H1 (cell line): ENCODE results near the gene LIMK1. TPM values are rescaled to one million over a fixed set of nuclear protein-coding genes. Genes with fewer than 3 reads are reported as not detected.

Experiments used
- CTCF ChIA-PET: fragments of 300-600 bp; sonication (Branson Sonifier 250); formaldehyde crosslinking; loops from one replicate; lab custom pipeline; 2021; ENCODE audit not compliant: partially characterized antibody; lab: Charles Lee
- POLR2A ChIA-PET: fragments of 300-600 bp; sonication (Branson Sonifier 250); formaldehyde crosslinking; loops from one replicate; lab custom pipeline; 2021; ENCODE audit warnings: inconsistent platforms; ENCODE audit not compliant: partially characterized antibody; lab: Charles Lee
- DNase-seq, 2 experiments: peaks; one replicate each; pipeline versions ENCODE4 v3.0.0 to v3.0.0-alpha.2; 2010 to 2022; ENCODE audit warnings: low spot score in 2 of 2, low read depth in 1 of 2, mixed read lengths in 1 of 2
- FAIRE-seq: peaks from 2 replicates; lab custom pipeline; 2011; peaks lifted over from hg19 to GRCh38; lab: Jason Lieb, UNC
- H2AFZ ChIP-seq: 2 replicates; pipeline ENCODE4 v1.8.1; 2012; ENCODE audit warnings: low read length, inconsistent platforms
- H2AK5ac ChIP-seq: 2 replicates; pipeline ENCODE4 v1.6.1; 2013; ENCODE audit warnings: low read depth, low read length
- H2BK120ac ChIP-seq: replicated peaks from 2 replicates; pipeline ENCODE3; 2013; ENCODE audit warnings: low read depth, low read length, inconsistent platforms
- H2BK12ac ChIP-seq: 2 replicates; pipeline ENCODE4 v1.6.1; 2013; ENCODE audit warnings: low read depth, low read length
- H2BK15ac ChIP-seq: 2 replicates; pipeline ENCODE4 v1.6.1; 2013; ENCODE audit warnings: low read length
- H2BK20ac ChIP-seq: 2 replicates; pipeline ENCODE4 v1.6.1; 2013; ENCODE audit warnings: low read length
- H2BK5ac ChIP-seq: 2 replicates; pipeline ENCODE4 v1.6.1; 2013; ENCODE audit warnings: low read depth, low read length
- H3K14ac ChIP-seq: 2 replicates; pipeline ENCODE4 v1.6.1; 2013; ENCODE audit warnings: inconsistent platforms; ENCODE audit not compliant: insufficient read length
- H3K18ac ChIP-seq: 2 replicates; pipeline ENCODE4 v1.6.1; 2013; ENCODE audit warnings: low read length; ENCODE audit errors: extremely low read depth
- H3K23ac ChIP-seq: 2 replicates; pipeline ENCODE4 v1.6.1; 2013; ENCODE audit warnings: inconsistent platforms; ENCODE audit not compliant: insufficient read length
- H3K23me2 ChIP-seq: 2 replicates; pipeline ENCODE4 v1.6.1; 2013; ENCODE audit warnings: low read depth, low read length
- H3K27ac ChIP-seq: 2 replicates; pipeline ENCODE4 v1.6.1; 2011; ENCODE audit warnings: low read depth, low read length, inconsistent platforms
- H3K27me3 ChIP-seq, 4 experiments: replicated peaks in 1 of 4; 1 replicate in 1 of 4; 2 replicates in 3 of 4; pipeline versions ENCODE4 v1.6.1 to v1.8.1; 2011 to 2013; ENCODE audit warnings: low read length in 3 of 4, mild to moderate bottlenecking in 3 of 4, inconsistent platforms in 2 of 4, mixed read lengths in 2 of 4, moderate library complexity in 1 of 4; ENCODE audit not compliant: control insufficient read depth in 3 of 4, insufficient read depth in 3 of 4; ENCODE audit errors: extremely low read depth in 1 of 4
- H3K36me3 ChIP-seq, 4 experiments: 2 replicates each; pipeline versions ENCODE4 v1.6.1 to v1.8.1; 2011 to 2013; ENCODE audit warnings: mild to moderate bottlenecking in 4 of 4, low read length in 3 of 4, moderate library complexity in 2 of 4, control low read depth in 1 of 4, inconsistent platforms in 1 of 4; ENCODE audit not compliant: insufficient read depth in 4 of 4, control insufficient read depth in 2 of 4
- H3K4ac ChIP-seq: replicated peaks from 2 replicates; pipeline ENCODE3; 2013; ENCODE audit warnings: low read length, low read depth, mixed read lengths, inconsistent platforms; ENCODE audit not compliant: insufficient read length
- H3K4me1 ChIP-seq, 4 experiments: replicated peaks in 1 of 4; 1 replicate in 1 of 4; 2 replicates in 3 of 4; pipeline versions ENCODE4 v1.6.1 to v1.8.1; 2011 to 2013; ENCODE audit warnings: low read length in 3 of 4, inconsistent platforms in 2 of 4, mixed read lengths in 1 of 4; ENCODE audit not compliant: insufficient read depth in 4 of 4, control insufficient read depth in 3 of 4
- H3K4me2 ChIP-seq, 2 experiments: 2 replicates each; pipeline versions ENCODE4 v1.6.1 to v1.8.1; 2011 to 2013; ENCODE audit warnings: low read depth in 2 of 2, low read length in 2 of 2, control low read depth in 1 of 2, inconsistent platforms in 1 of 2, mild to moderate bottlenecking in 1 of 2; ENCODE audit not compliant: insufficient read depth in 1 of 2
- H3K4me3 ChIP-seq, 4 experiments: fragments of 200-600, 300-600 bp in 1 of 4; sonication (generic), shearing (Covaris generic), sonication (Bioruptor Twin) in 1 of 4; 2 replicates each; pipeline versions ENCODE4 v1.5.1 to v1.8.1; 2011 to 2016; ENCODE audit warnings: low read length in 4 of 4, low read depth in 3 of 4, control low read depth in 2 of 4, inconsistent platforms in 2 of 4, mild to moderate bottlenecking in 2 of 4, mixed read lengths in 1 of 4, moderate library complexity in 1 of 4; ENCODE audit not compliant: insufficient read depth in 2 of 4; ENCODE audit errors: extremely low read depth in 1 of 4
- H3K56ac ChIP-seq: replicated peaks from 2 replicates; pipeline ENCODE3; 2013; ENCODE audit warnings: low read depth, mild to moderate bottlenecking, mixed read lengths, low read length, inconsistent platforms; ENCODE audit not compliant: insufficient read length
- H3K79me1 ChIP-seq: 2 replicates; pipeline ENCODE4 v1.6.1; 2013; ENCODE audit warnings: low read depth, low read length, control low read depth
- H3K79me2 ChIP-seq, 2 experiments: 2 replicates each; pipeline versions ENCODE4 v1.6.1 to v1.8.1; 2012 to 2013; ENCODE audit warnings: low read length in 2 of 2, mild to moderate bottlenecking in 2 of 2, inconsistent platforms in 1 of 2; ENCODE audit not compliant: insufficient read depth in 2 of 2, control insufficient read depth in 1 of 2
- H3K9ac ChIP-seq, 4 experiments: replicated peaks in 1 of 4; 1 replicate in 1 of 4; 2 replicates in 3 of 4; pipeline versions ENCODE4 v1.6.1 to v1.8.1; 2011 to 2013; ENCODE audit warnings: low read depth in 3 of 4, low read length in 3 of 4, control low read depth in 2 of 4, mild to moderate bottlenecking in 2 of 4, moderate library complexity in 2 of 4, inconsistent platforms in 1 of 4; ENCODE audit errors: extremely low read depth in 1 of 4
- H3K9me3 ChIP-seq, 2 experiments: 2 replicates each; pipeline versions ENCODE4 v1.6.1 to v1.8.1; 2012 to 2013; ENCODE audit warnings: mild to moderate bottlenecking in 2 of 2, moderate library complexity in 2 of 2, control low read depth in 1 of 2, inconsistent platforms in 1 of 2, low read depth in 1 of 2, low read length in 1 of 2, mixed read lengths in 1 of 2; ENCODE audit not compliant: insufficient read depth in 2 of 2
- H4K20me1 ChIP-seq, 2 experiments: replicated peaks in 1 of 2; 2 replicates each; pipeline versions ENCODE3 to v1.8.1; 2011 to 2013; ENCODE audit warnings: inconsistent platforms in 2 of 2, low read length in 2 of 2, mild to moderate bottlenecking in 1 of 2; ENCODE audit not compliant: insufficient read depth in 2 of 2, control insufficient read depth in 1 of 2
- H4K5ac ChIP-seq: 2 replicates; pipeline ENCODE4 v1.6.1; 2013; ENCODE audit warnings: low read length, low read depth, mixed read lengths, inconsistent platforms; ENCODE audit not compliant: insufficient read length
- H4K8ac ChIP-seq: 2 replicates; pipeline ENCODE4 v1.8.0; 2013; ENCODE audit warnings: mild to moderate bottlenecking, moderate library complexity, low read length, inconsistent platforms; ENCODE audit not compliant: insufficient read depth; ENCODE audit errors: extremely low read depth
- H4K91ac ChIP-seq: replicated peaks from 2 replicates; pipeline ENCODE3; 2013; ENCODE audit warnings: low read length, mixed read lengths, inconsistent platforms; ENCODE audit not compliant: insufficient read length
- RNF2 ChIP-seq: fragments of 200-900, 300-1000 bp; sonication (generic); IDR thresholded peaks from 2 replicates; pipeline ENCODE4 v1.7.1; 2016; ENCODE audit warnings: borderline replicate concordance, low read depth, mild to moderate bottlenecking, antibody characterized with exemption, low read length; ENCODE audit not compliant: poor library complexity, severe bottlenecking; ENCODE audit errors: missing control alignments
- ZNF274 ChIP-seq: IDR thresholded peaks from 2 replicates; pipeline ENCODE4 v1.7.0; 2012; ENCODE audit warnings: low read length, borderline replicate concordance; ENCODE audit errors: extremely low read depth
- WGBS, 2 experiments: shearing (Covaris generic) in 1 of 2; methylation state at CpG; one replicate each; pipeline versions ENCODE4 v1.1.6 to v1.1.7; 2013 to 2015; ENCODE audit warnings: low lambda C conversion rate in 2 of 2, mixed read lengths in 2 of 2, inconsistent platforms in 1 of 2, low coverage in 1 of 2, missing lambda C conversion rate in 1 of 2; ENCODE audit not compliant: insufficient replicate concordance in 2 of 2, insufficient coverage in 1 of 2, insufficient read length in 1 of 2; ENCODE audit errors: extremely low coverage in 1 of 2, missing lambda C conversion rate in 1 of 2; 5-methylcytosine and 5-hydroxymethylcytosine counted together
- polyA plus RNA-seq, 7 experiments: library from polyadenylated mRNA; depleted of rRNA in 3 of 7; stranded (reverse) in 5 of 7; unstranded in 2 of 7; fragments of >200 nt in 5 of 7; fragments of 200-250 nt in 2 of 7; gene quantifications; 1 replicate in 5 of 7; 2 replicates in 1 of 7; 4 replicates in 1 of 7; pipeline versions ENCODE4 v1.2.1 to v1.2.3, GENCODE V29; 2011 to 2013; ENCODE audit warnings: missing spikeins in 2 of 7, mixed read lengths in 2 of 7
- total RNA-seq: library from RNA; stranded (reverse); fragmentation: NEBNext Ultra II Directional; extraction: Animal tissue kit (Norgen Biotek cat#: 25700); gene quantifications from 2 replicates; pipeline ENCODE4 v1.2.1, GENCODE V29; 2021
- TF ChIP-seq, protein P1 (sequence below), 3 experiments: IDR thresholded peaks; 1 replicate in 2 of 3; 2 replicates in 1 of 3; pipeline versions ENCODE4 v1.5.1 to v1.6.1; 2011; ENCODE audit warnings: low read length in 3 of 3, mild to moderate bottlenecking in 3 of 3, inconsistent platforms in 2 of 3, low read depth in 1 of 3, moderate library complexity in 1 of 3; ENCODE audit not compliant: insufficient read depth in 1 of 3; ENCODE audit errors: control extremely low read depth in 1 of 3
- TF ChIP-seq, protein P2 (sequence below): IDR thresholded peaks from 2 replicates; pipeline ENCODE4 v1.6.1; 2011; ENCODE audit warnings: low read depth, mild to moderate bottlenecking, low read length; ENCODE audit not compliant: insufficient read depth

Gene LIMK1
- total and polyA plus RNA-seq, 2 of the 8 experiments (the other 6 are each of a cell fraction or from before 2014, with no cell fraction given), result 93.5 to 108 TPM

GRCh38 chr7:74129887-74130286 lies 46.3 kb downstream of the LIMK1 start:
- Histone ChIP-seq H3K36me3 (no peaks in the 10 kb centered on the region), H3K9ac (no peak overlapping the region), H4K5ac (no peak overlapping the region), H2AK5ac (no peak overlapping the region), H3K4me1 (peaks cover 0 to 3% (median 0%) of the 10 kb centered on the region in 4 experiments; a peak in 1 of 7 replicates), H3K4me3 (no peak overlapping the region), H3K56ac (no peak overlapping the region), H4K91ac (no peak overlapping the region), H2AFZ (no peak overlapping the region), H2BK5ac (no peak overlapping the region), H3K9me3 (no peaks in the 10 kb centered on the region), H2BK20ac (no peak overlapping the region), H3K14ac (no peak overlapping the region), H3K79me2 (no peaks in the 10 kb centered on the region), H3K23me2 (no peaks in the 10 kb centered on the region; the same call in 1 of the 2 replicates), H3K18ac (no peak overlapping the region), H4K20me1 (no peaks in the 10 kb centered on the region), H3K79me1 (no peaks in the 10 kb centered on the region), H2BK120ac (no peak overlapping the region), H3K23ac (no peak overlapping the region), H3K27me3 (no peaks in the 10 kb centered on the region), H3K4me2 (no peak overlapping the region), H3K27ac (no peak overlapping the region), H2BK12ac (no peak overlapping the region), H3K4ac (no peak overlapping the region), H4K8ac (no peak overlapping the region), H2BK15ac (no peak overlapping the region)
- POLR2A ChIA-PET, result interaction anchor here (1.1 kb wide), 1 partner anchor 9 kb away, joined by 4 read pairs; no protein-coding TSS in a partner anchor
- TF ChIP-seq RNF2 (no peak), ZNF274 (no peak)
- TF ChIP-seq, protein P1, sequence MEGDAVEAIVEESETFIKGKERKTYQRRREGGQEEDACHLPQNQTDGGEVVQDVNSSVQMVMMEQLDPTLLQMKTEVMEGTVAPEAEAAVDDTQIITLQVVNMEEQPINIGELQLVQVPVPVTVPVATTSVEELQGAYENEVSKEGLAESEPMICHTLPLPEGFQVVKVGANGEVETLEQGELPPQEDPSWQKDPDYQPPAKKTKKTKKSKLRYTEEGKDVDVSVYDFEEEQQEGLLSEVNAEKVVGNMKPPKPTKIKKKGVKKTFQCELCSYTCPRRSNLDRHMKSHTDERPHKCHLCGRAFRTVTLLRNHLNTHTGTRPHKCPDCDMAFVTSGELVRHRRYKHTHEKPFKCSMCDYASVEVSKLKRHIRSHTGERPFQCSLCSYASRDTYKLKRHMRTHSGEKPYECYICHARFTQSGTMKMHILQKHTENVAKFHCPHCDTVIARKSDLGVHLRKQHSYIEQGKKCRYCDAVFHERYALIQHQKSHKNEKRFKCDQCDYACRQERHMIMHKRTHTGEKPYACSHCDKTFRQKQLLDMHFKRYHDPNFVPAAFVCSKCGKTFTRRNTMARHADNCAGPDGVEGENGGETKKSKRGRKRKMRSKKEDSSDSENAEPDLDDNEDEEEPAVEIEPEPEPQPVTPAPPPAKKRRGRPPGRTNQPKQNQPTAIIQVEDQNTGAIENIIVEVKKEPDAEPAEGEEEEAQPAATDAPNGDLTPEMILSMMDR (IDR thresholded peaks at IDR 0.05; ENCODE audit: control extremely low read depth in 1 of 3, insufficient read depth in 1 of 3, low read depth in 1 of 3, low read length in 3 of 3), result no peak
- TF ChIP-seq, protein P2, sequence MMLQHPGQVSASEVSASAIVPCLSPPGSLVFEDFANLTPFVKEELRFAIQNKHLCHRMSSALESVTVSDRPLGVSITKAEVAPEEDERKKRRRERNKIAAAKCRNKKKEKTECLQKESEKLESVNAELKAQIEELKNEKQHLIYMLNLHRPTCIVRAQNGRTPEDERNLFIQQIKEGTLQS, result no peak
- 86% methylated on average over 2 of the region's 2 CpGs; no CpG with 5 or more reads in 1 of the 2 experiments for WGBS, 2 experiments
- FAIRE-seq, result no peak
- no peak for DNase-seq
- CTCF ChIA-PET, result interaction anchor here (0.7 to 2.4 kb wide), 7 partner anchors 8 to 103 kb away, joined by 3 to 10 read pairs (median 4); no protein-coding TSS in a partner anchor
